ENCODE data around the gene PARG. TPM values are rescaled to one million over a fixed set of nuclear protein-coding genes. Genes with fewer than 3 reads are reported as not detected.
A peak's percentile ranks its signal among the peaks of the same experiment; 100 is the strongest.

Gene PARG
- total RNA-seq, 6 experiments from 2014 or later, result 18.0 to 23.7 (median 20.9) TPM

GRCh38 chr10:49791100-49791499 lies 150.7 kb downstream of the PARG start:
- no peak overlapping the region for H3K4me3 Mint-ChIP-seq
- H3K27me3 Mint-ChIP-seq (ENCODE audit: insufficient read depth), result peaks cover 12% of the 10 kb centered on the region
- H3K27ac Mint-ChIP-seq, result no peak overlapping the region
- no peaks in the 10 kb centered on the region for H3K9me3 Mint-ChIP-seq
- no peaks in the 10 kb centered on the region for H3K36me3 Mint-ChIP-seq (ENCODE audit: low read depth)
- no peak for TF ChIP-seq CTCF (IDR thresholded peaks at IDR 0.05)
- no peaks in the 10 kb centered on the region for H3K4me1 Mint-ChIP-seq (ENCODE audit: low read depth)
- no peak for DNase-seq

GRCh38 chr10:49784681-49785080 lies 157.1 kb downstream of the PARG start:
- TF ChIP-seq CTCF (IDR thresholded peaks at IDR 0.05), result no peak
- Mint-ChIP-seq H3K4me3 (no peak overlapping the region), H3K27me3 (ENCODE audit: insufficient read depth) (peaks cover 24% of the 10 kb centered on the region), H3K4me1 (ENCODE audit: low read depth) (0 out of 2 replicates have a peak, but pooled peaks cover 6% of the 10 kb centered on the region), H3K36me3 (ENCODE audit: low read depth) (no peaks in the 10 kb centered on the region), H3K9me3 (no peaks in the 10 kb centered on the region), H3K27ac (no peak overlapping the region)
- DNase-seq, result no peak

- H3K4me1 Mint-ChIP-seq (ENCODE audit: low read depth), result 0 out of 2 replicates have a peak, but pooled peaks cover 6% of the 10 kb centered on the region
- DNase-seq, result no peak
- no peaks in the 10 kb centered on the region for H3K36me3 Mint-ChIP-seq (ENCODE audit: low read depth)
- H3K27ac Mint-ChIP-seq, result no peak overlapping the region
- H3K9me3 Mint-ChIP-seq, result no peaks in the 10 kb centered on the region
- no peak for TF ChIP-seq CTCF (IDR thresholded peaks at IDR 0.05)
- peaks cover 26% of the 10 kb centered on the region for H3K27me3 Mint-ChIP-seq (ENCODE audit: insufficient read depth)
- no peak overlapping the region for H3K4me3 Mint-ChIP-seq
Observed at GRCh38 chr10:49783645-49784044, 158.2 kb downstream of the PARG start.

- no peak for TF ChIP-seq CTCF (IDR thresholded peaks at IDR 0.05)
- Mint-ChIP-seq H3K4me3 (no peak overlapping the region), H3K36me3 (ENCODE audit: low read depth) (no peaks in the 10 kb centered on the region), H3K4me1 (ENCODE audit: low read depth) (0 out of 2 replicates have a peak, but pooled peaks cover 6% of the 10 kb centered on the region), H3K9me3 (no peaks in the 10 kb centered on the region), H3K27me3 (ENCODE audit: insufficient read depth) (peaks cover 20% of the 10 kb centered on the region), H3K27ac (no peak overlapping the region)
- peak; percentile 56 for DNase-seq
Observed at GRCh38 chr10:49781247-49781646, 160.6 kb downstream of the PARG start.

GRCh38 chr10:49778197-49778596 lies 163.6 kb downstream of the PARG start:
- H3K9me3 Mint-ChIP-seq, result no peaks in the 10 kb centered on the region
- H3K4me1 Mint-ChIP-seq (ENCODE audit: low read depth), result 0 out of 2 replicates have a peak, but pooled peaks cover 6% of the 10 kb centered on the region
- H3K27ac Mint-ChIP-seq, result no peak overlapping the region
- no peaks in the 10 kb centered on the region for H3K36me3 Mint-ChIP-seq (ENCODE audit: low read depth)
- DNase-seq, result no peak
- no peak overlapping the region for H3K4me3 Mint-ChIP-seq
- no peak for TF ChIP-seq CTCF (IDR thresholded peaks at IDR 0.05)
- peaks cover 12% of the 10 kb centered on the region for H3K27me3 Mint-ChIP-seq (ENCODE audit: insufficient read depth)

GRCh38 chr10:49776851-49777250 lies 165.0 kb downstream of the PARG start:
- H3K4me3 Mint-ChIP-seq, result no peak overlapping the region
- H3K9me3 Mint-ChIP-seq, result no peaks in the 10 kb centered on the region
- no peaks in the 10 kb centered on the region for H3K36me3 Mint-ChIP-seq (ENCODE audit: low read depth)
- TF ChIP-seq CTCF (IDR thresholded peaks at IDR 0.05), result no peak
- H3K4me1 Mint-ChIP-seq (ENCODE audit: low read depth), result 0 out of 2 replicates have a peak, but pooled peaks cover 6% of the 10 kb centered on the region
- peaks cover 17% of the 10 kb centered on the region for H3K27me3 Mint-ChIP-seq (ENCODE audit: insufficient read depth)
- H3K27ac Mint-ChIP-seq, result no peak overlapping the region
- no peak for DNase-seq

Data from HFFc6 (cell line).